Measurements from ENCODE around the gene APIP.

APIP gene

GRCh38 chr11:34916015-34916842, at the start of gene APIP, which contains the start of gene PDHX:
TSS of gene APIP (minus strand) at chr11:34916379. CDS start at chr11:34916284, 95 bp downstream.
TSS of gene PDHX (plus strand) at chr11:34916618. CDS start at chr11:34916656, 38 bp downstream.
- DNase-seq = peak; percentile 99

GRCh38 chr11:34964610-34965331, 48.6 kb upstream of the APIP start:
- DNase-seq = no peak

GRCh38 chr11:34963351-34963750, 47.2 kb upstream of the APIP start:
- no peak for DNase-seq

- DNase-seq = no peak
Observed at GRCh38 chr11:34962034-34962433, 45.9 kb upstream of the APIP start.

GRCh38 chr11:34960277-34960676, 44.1 kb upstream of the APIP start:
- DNase-seq = no peak

GRCh38 chr11:34959770-34960169, 43.6 kb upstream of the APIP start:
- no peak for DNase-seq

GRCh38 chr11:34957606-34958005, 41.4 kb upstream of the APIP start:
- no peak for DNase-seq

GRCh38 chr11:34957206-34957605, 41.0 kb upstream of the APIP start:
- no peak for DNase-seq

- no peak for DNase-seq
Observed at GRCh38 chr11:34953955-34954354, 37.8 kb upstream of the APIP start.

- DNase-seq = no peak
Observed at GRCh38 chr11:34948696-34949095, 32.5 kb upstream of the APIP start.

GRCh38 chr11:34944692-34945091, 28.5 kb upstream of the APIP start:
- DNase-seq = no peak

- no peak for DNase-seq
Observed at GRCh38 chr11:34941688-34942087, 25.5 kb upstream of the APIP start.

- DNase-seq = no peak
Observed at GRCh38 chr11:34940026-34940677, 24.0 kb upstream of the APIP start.

GRCh38 chr11:34938611-34939010, 22.4 kb upstream of the APIP start:
- no peak for DNase-seq

GRCh38 chr11:34936945-34937629, 20.9 kb upstream of the APIP start:
- no peak for DNase-seq

GRCh38 chr11:34929794-34930763, 13.9 kb upstream of the APIP start:
- DNase-seq = no peak

GRCh38 chr11:34928960-34929680, 12.9 kb upstream of the APIP start:
- no peak for DNase-seq

GRCh38 chr11:34928268-34928959, 12.2 kb upstream of the APIP start:
- DNase-seq = no peak

GRCh38 chr11:34926831-34927132, 10.6 kb upstream of the APIP start:
- DNase-seq = no peak

GRCh38 chr11:34926101-34926830, 10.1 kb upstream of the APIP start:
- no peak for DNase-seq
